ENCODE results near the gene METTL27.
"Not testable (repeated sequence)": the region's sequence is repeated elsewhere in the genome, so short reads cannot be mapped to it uniquely, and the experiment has no call there.

Gene METTL27

GRCh38 chr7:73839290-73839689 lies 3.0 kb downstream of the METTL27 start:
- no peak overlapping the region for H2AFZ ChIP-seq (ENCODE audit: low read depth, low read length, severe bottlenecking)
- no peak overlapping the region for H3K4me3 ChIP-seq (ENCODE audit: insufficient read depth, low read length, poor library complexity, severe bottlenecking)
- H3K27ac ChIP-seq (ENCODE audit: low read depth, low read length): no peak overlapping the region
- no peak overlapping the region for H3K4me2 ChIP-seq (ENCODE audit: low read depth, low read length, poor library complexity, severe bottlenecking)
- no peaks in the 10 kb centered on the region for H3K9me2 ChIP-seq (replicated peaks; ENCODE audit: insufficient read depth, low read length)
- no peaks in the 10 kb centered on the region for H3F3A ChIP-seq (ENCODE audit: insufficient read depth)
- H4K20me1 ChIP-seq (ENCODE audit: low read depth, low read length): no peaks in the 10 kb centered on the region
- no peaks in the 10 kb centered on the region for H3K27me3 ChIP-seq (ENCODE audit: low read length)
- no peaks in the 10 kb centered on the region for H3K9me3 ChIP-seq (ENCODE audit: insufficient read depth, low read length)
- TF ChIP-seq CTCF (IDR thresholded peaks at IDR 0.05; ENCODE audit: insufficient read depth, low read length, poor library complexity, severe bottlenecking): no peak
- no peak for TF ChIP-seq EZH2phosphoT487 (conservative IDR thresholded peaks at IDR 0.05; ENCODE audit: low read length)
- no peaks in the 10 kb centered on the region for H3K36me3 ChIP-seq (ENCODE audit: low read length)
- no peak overlapping the region for H3K9ac ChIP-seq (ENCODE audit: low read length)
- no peaks in the 10 kb centered on the region for H3K79me2 ChIP-seq (ENCODE audit: insufficient read depth, low read length)

- no peaks in the 10 kb centered on the region for H3K36me3 ChIP-seq (ENCODE audit: low read length)
- no peaks in the 10 kb centered on the region for H4K20me1 ChIP-seq (ENCODE audit: low read depth, low read length)
- H3K27ac ChIP-seq (ENCODE audit: low read depth, low read length): no peak overlapping the region
Measured at GRCh38 chr7:73838642-73839041, 3.7 kb downstream of the METTL27 start.

GRCh38 chr7:73837167-73837566 lies 5.1 kb downstream of the METTL27 start:
- not testable (repeated sequence) for H3K27ac ChIP-seq (ENCODE audit: low read depth, low read length); H3K4me3 ChIP-seq (ENCODE audit: insufficient read depth, low read length, poor library complexity, severe bottlenecking); H3K36me3 ChIP-seq (ENCODE audit: low read length); H3K9me2 ChIP-seq (replicated peaks; ENCODE audit: insufficient read depth, low read length); H4K20me1 ChIP-seq (ENCODE audit: low read depth, low read length); H3K27me3 ChIP-seq (ENCODE audit: low read length); H3K79me2 ChIP-seq (ENCODE audit: insufficient read depth, low read length); H3F3A ChIP-seq (ENCODE audit: insufficient read depth); H3K9me3 ChIP-seq (ENCODE audit: insufficient read depth, low read length); H2AFZ ChIP-seq (ENCODE audit: low read depth, low read length, severe bottlenecking); H3K9ac ChIP-seq (ENCODE audit: low read length); H3K4me2 ChIP-seq (ENCODE audit: low read depth, low read length, poor library complexity, severe bottlenecking)

More at GRCh38 chr7:73838642-73839041, 3.7 kb downstream of the METTL27 start:
- no peaks in the 10 kb centered on the region for H3K79me2 ChIP-seq (ENCODE audit: insufficient read depth, low read length)
- no peaks in the 10 kb centered on the region for H3K27me3 ChIP-seq (ENCODE audit: low read length)
- no peak overlapping the region for H3K9ac ChIP-seq (ENCODE audit: low read length)
- TF ChIP-seq EZH2phosphoT487 (conservative IDR thresholded peaks at IDR 0.05; ENCODE audit: low read length) (no peak), CTCF (IDR thresholded peaks at IDR 0.05; ENCODE audit: insufficient read depth, low read length, poor library complexity, severe bottlenecking) (no peak)
- H3K9me3 ChIP-seq (ENCODE audit: insufficient read depth, low read length): no peaks in the 10 kb centered on the region
- H3K4me2 ChIP-seq (ENCODE audit: low read depth, low read length, poor library complexity, severe bottlenecking): no peak overlapping the region
- H3K9me2 ChIP-seq (replicated peaks; ENCODE audit: insufficient read depth, low read length): no peaks in the 10 kb centered on the region
- no peak overlapping the region for H2AFZ ChIP-seq (ENCODE audit: low read depth, low read length, severe bottlenecking)
- no peaks in the 10 kb centered on the region for H3F3A ChIP-seq (ENCODE audit: insufficient read depth)
- H3K4me3 ChIP-seq (ENCODE audit: insufficient read depth, low read length, poor library complexity, severe bottlenecking): no peak overlapping the region

GRCh38 chr7:73834626-73835191 lies 7.6 kb downstream of the METTL27 start:
- no peaks in the 10 kb centered on the region for H4K20me1 ChIP-seq (ENCODE audit: low read depth, low read length)
- H3K27me3 ChIP-seq (ENCODE audit: low read length): no peaks in the 10 kb centered on the region
- no peaks in the 10 kb centered on the region for H3F3A ChIP-seq (ENCODE audit: insufficient read depth)
- H3K4me2 ChIP-seq (ENCODE audit: low read depth, low read length, poor library complexity, severe bottlenecking): no peak overlapping the region
- no peak overlapping the region for H3K4me3 ChIP-seq (ENCODE audit: insufficient read depth, low read length, poor library complexity, severe bottlenecking)
- H3K9me2 ChIP-seq (replicated peaks; ENCODE audit: insufficient read depth, low read length): no peaks in the 10 kb centered on the region
- H3K9ac ChIP-seq (ENCODE audit: low read length): no peak overlapping the region
- TF ChIP-seq CTCF (IDR thresholded peaks at IDR 0.05; ENCODE audit: insufficient read depth, low read length, poor library complexity, severe bottlenecking) (no peak), EZH2phosphoT487 (conservative IDR thresholded peaks at IDR 0.05; ENCODE audit: low read length) (no peak)
- no peaks in the 10 kb centered on the region for H3K36me3 ChIP-seq (ENCODE audit: low read length)
- no peak overlapping the region for H2AFZ ChIP-seq (ENCODE audit: low read depth, low read length, severe bottlenecking)
- H3K27ac ChIP-seq (ENCODE audit: low read depth, low read length): no peak overlapping the region
- no peaks in the 10 kb centered on the region for H3K79me2 ChIP-seq (ENCODE audit: insufficient read depth, low read length)
- no peaks in the 10 kb centered on the region for H3K9me3 ChIP-seq (ENCODE audit: insufficient read depth, low read length)

All from SU-DHL-6 (cell line).